Measurements from ENCODE around the gene LUZP1.
"Not testable (repeated sequence)": the region's sequence is repeated elsewhere in the genome, so short reads cannot be mapped to it uniquely, and the experiment has no call there.

LUZP1 gene

GRCh38 chr1:23168445-23169194 lies at the start of gene LUZP1:
Gene LUZP1 (minus strand): TSS chr1:23168856.
- peak; percentile 87 for DNase-seq

GRCh38 chr1:23217421-23218115 lies 48.9 kb upstream of the LUZP1 start, which contains the start of gene HTR1D:
Gene HTR1D (minus strand): TSS chr1:23217502. CDS start chr1:23194219, 23,283 bp downstream.
- no peak for DNase-seq

GRCh38 chr1:23216771-23217420 lies 48.2 kb upstream of the LUZP1 start:
- DNase-seq = peak; percentile 51

GRCh38 chr1:23215751-23216449 lies 47.2 kb upstream of the LUZP1 start:
- no peak for DNase-seq

GRCh38 chr1:23215291-23215690 lies 46.6 kb upstream of the LUZP1 start:
- no peak for DNase-seq

- no peak for DNase-seq
These were observed 46.0 kb upstream of the LUZP1 start for GRCh38 chr1:23214640-23215039.

- DNase-seq = no peak
These were observed 43.3 kb upstream of the LUZP1 start for GRCh38 chr1:23211955-23212354.

- no peak for DNase-seq
These were observed 42.3 kb upstream of the LUZP1 start for GRCh38 chr1:23210963-23211362.

- DNase-seq = no peak
These were observed 41.7 kb upstream of the LUZP1 start for GRCh38 chr1:23210351-23210785.

GRCh38 chr1:23209770-23210169 lies 41.1 kb upstream of the LUZP1 start:
- DNase-seq = no peak

- no peak for DNase-seq
These were observed 39.9 kb upstream of the LUZP1 start for GRCh38 chr1:23208527-23208926.

- DNase-seq = not testable (repeated sequence)
These were observed 39.1 kb upstream of the LUZP1 start for GRCh38 chr1:23207733-23208132.

GRCh38 chr1:23202263-23202749 lies 33.6 kb upstream of the LUZP1 start:
- DNase-seq = no peak

- DNase-seq = no peak
These were observed 32.2 kb upstream of the LUZP1 start for GRCh38 chr1:23200883-23201282.

GRCh38 chr1:23198373-23198772 lies 29.7 kb upstream of the LUZP1 start:
- DNase-seq = no peak

GRCh38 chr1:23196627-23197328 lies 28.1 kb upstream of the LUZP1 start:
- DNase-seq = no peak

GRCh38 chr1:23194119-23194984 lies 25.7 kb upstream of the LUZP1 start:
- no peak for DNase-seq

- no peak for DNase-seq
These were observed 24.9 kb upstream of the LUZP1 start for GRCh38 chr1:23193391-23194118.

- DNase-seq = no peak
These were observed 22.5 kb upstream of the LUZP1 start for GRCh38 chr1:23191199-23191598.

- DNase-seq = not testable (repeated sequence)
These were observed 20.3 kb upstream of the LUZP1 start for GRCh38 chr1:23188936-23189452.

Measured in activated T-cell treated with anti-CD3 and anti-CD28 coated beads, Interleukin-2, amount 50 U/mL, for 1 hour (primary cell).